Measurements from ENCODE around the gene OR2H2.

- no peak for TF ChIP-seq CTCF (IDR thresholded peaks at IDR 0.05)
- TF ChIP-seq POLR2A (IDR thresholded peaks at IDR 0.05), result no peak
- no peak for TF ChIP-seq POLR2AphosphoS5 (IDR thresholded peaks at IDR 0.05)
- no peak for TF ChIP-seq EP300 (IDR thresholded peaks at IDR 0.05)
Measured at GRCh38 chr6:29629571-29629970, 44.6 kb downstream of the OR2H2 start.
